ENCODE measurements around the gene TMEM59L.

Gene TMEM59L

GRCh38 chr19:18612051-18612771 lies 459 bp upstream of the TMEM59L start (continued):
- TF ChIP-seq ZNF830 (tag by site-specific recombination; IDR thresholded peaks at IDR 0.05; ENCODE audit: low read depth) (no peak), ZNF169 (tag by site-specific recombination; IDR thresholded peaks at IDR 0.05) (no peak), ZBTB20 (tag by site-specific recombination; IDR thresholded peaks at IDR 0.05) (peak; percentile 50; the same call in 1 of the 2 replicates), ZBTB49 (tag by site-specific recombination; IDR thresholded peaks at IDR 0.05; ENCODE audit: low read depth) (no peak), ZNF132 (tag by site-specific recombination; IDR thresholded peaks at IDR 0.05; ENCODE audit: borderline replicate concordance) (no peak), KLF7 (tag by site-specific recombination; IDR thresholded peaks at IDR 0.05; ENCODE audit: borderline replicate concordance) (no peak), ZNF776 (tag by site-specific recombination; IDR thresholded peaks at IDR 0.05; ENCODE audit: borderline replicate concordance) (no peak), MZF1 (tag by site-specific recombination; IDR thresholded peaks at IDR 0.05; ENCODE audit: borderline replicate concordance) (no peak; the same call in 1 of the 2 replicates), SCRT2 (tag by site-specific recombination; IDR thresholded peaks at IDR 0.05) (peak; percentile 46), KLF10 (tag by site-specific recombination; IDR thresholded peaks at IDR 0.05) (no peak), ZNF585B (tag by site-specific recombination; IDR thresholded peaks at IDR 0.05) (no peak), ZEB2 (tag by site-specific recombination; IDR thresholded peaks at IDR 0.05) (peak; percentile 55), ZBTB26 (tag by site-specific recombination; optimal IDR thresholded peaks at IDR 0.05) (no peak), ZNF248 (tag by site-specific recombination; IDR thresholded peaks at IDR 0.05) (no peak), ZNF600 (tag by site-specific recombination; IDR thresholded peaks at IDR 0.05) (peak; percentile 48; the same call in 1 of the 2 replicates), KLF17 (tag by site-specific recombination; IDR thresholded peaks at IDR 0.05) (peak; percentile 73; the same call in 1 of the 2 replicates), ZNF777 (tag by site-specific recombination; IDR thresholded peaks at IDR 0.05; ENCODE audit: borderline replicate concordance) (0 out of 2 replicates have a peak, but pooled peaks have one; percentile 43), ZNF37A (tag by site-specific recombination; IDR thresholded peaks at IDR 0.05) (no peak), ZSCAN16 (tag by site-specific recombination; IDR thresholded peaks at IDR 0.05) (no peak), AEBP2 (tag by site-specific recombination; IDR thresholded peaks at IDR 0.05; ENCODE audit: borderline replicate concordance) (no peak), ZNF670 (tag by site-specific recombination; IDR thresholded peaks at IDR 0.05; ENCODE audit: low read depth) (no peak), SCRT1 (tag by site-specific recombination; IDR thresholded peaks at IDR 0.05; ENCODE audit: borderline replicate concordance) (no peak), SALL2 (tag by site-specific recombination; IDR thresholded peaks at IDR 0.05; ENCODE audit: borderline replicate concordance) (no peak), ZNF791 (tag by site-specific recombination; IDR thresholded peaks at IDR 0.05) (no peak), ZNF645 (tag by site-specific recombination; IDR thresholded peaks at IDR 0.05) (no peak), ZNF654 (tag by site-specific recombination; IDR thresholded peaks at IDR 0.05; ENCODE audit: low read depth) (no peak), ZNF292 (tag by site-specific recombination; IDR thresholded peaks at IDR 0.05; ENCODE audit: borderline replicate concordance, low read depth) (no peak), ZBTB48 (tag by site-specific recombination; IDR thresholded peaks at IDR 0.05) (peak; percentile 38; the same call in 1 of the 2 replicates), PRDM4 (tag by site-specific recombination; IDR thresholded peaks at IDR 0.05) (no peak), ZNF473 (tag by site-specific recombination; IDR thresholded peaks at IDR 0.05) (no peak)
